ENCODE data around the gene BPGM.

DNA sequence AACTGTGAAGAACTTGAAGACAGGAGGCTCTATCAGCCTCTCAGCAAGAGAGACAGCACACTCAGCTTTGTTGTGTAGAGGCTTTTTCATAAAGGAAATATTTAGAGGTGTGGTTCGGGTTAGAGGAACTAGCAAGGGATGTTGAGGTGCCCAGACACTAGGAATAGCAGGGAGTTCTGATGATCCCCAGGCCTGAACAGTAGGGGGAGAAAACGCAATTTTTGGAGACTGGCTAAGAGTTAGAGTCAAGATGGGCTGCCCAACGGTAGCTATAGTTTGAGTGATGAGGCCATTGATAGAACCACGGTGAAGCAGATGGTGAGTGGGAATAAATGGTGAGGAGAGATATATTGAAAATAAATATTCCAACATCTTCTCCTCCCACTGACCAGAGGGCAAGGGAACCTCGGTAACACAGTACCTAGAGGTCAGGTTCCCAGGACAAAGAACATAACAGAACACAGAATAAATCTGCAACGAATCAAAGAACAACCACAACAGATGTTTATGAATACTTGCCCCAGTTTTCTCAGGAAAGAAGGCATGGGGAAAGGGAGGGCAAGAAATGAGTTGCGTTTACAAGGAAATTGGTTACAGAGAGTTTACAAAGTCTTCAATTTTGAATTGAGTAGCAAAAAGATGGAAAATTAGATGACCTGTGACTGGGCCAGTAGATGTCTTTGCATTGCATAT, 24.2 kb upstream of the BPGM start:
- no peak for TF ChIP-seq CTCF (IDR thresholded peaks at IDR 0.05; ENCODE audit: low read depth, low read length, poor library complexity, severe bottlenecking)
- no peak for TF ChIP-seq EZH2phosphoT487 (IDR thresholded peaks at IDR 0.05; ENCODE audit: borderline replicate concordance, low read length)
